Left forelimb (tissue), 1 donor: ENCODE data around the gene DYRK2.

Source experiments
- DNase-seq: peaks from one replicate; pipeline ENCODE4 v3.0.0-alpha.2; 2018; ENCODE audit warnings: low spot score

Gene DYRK2

DNA sequence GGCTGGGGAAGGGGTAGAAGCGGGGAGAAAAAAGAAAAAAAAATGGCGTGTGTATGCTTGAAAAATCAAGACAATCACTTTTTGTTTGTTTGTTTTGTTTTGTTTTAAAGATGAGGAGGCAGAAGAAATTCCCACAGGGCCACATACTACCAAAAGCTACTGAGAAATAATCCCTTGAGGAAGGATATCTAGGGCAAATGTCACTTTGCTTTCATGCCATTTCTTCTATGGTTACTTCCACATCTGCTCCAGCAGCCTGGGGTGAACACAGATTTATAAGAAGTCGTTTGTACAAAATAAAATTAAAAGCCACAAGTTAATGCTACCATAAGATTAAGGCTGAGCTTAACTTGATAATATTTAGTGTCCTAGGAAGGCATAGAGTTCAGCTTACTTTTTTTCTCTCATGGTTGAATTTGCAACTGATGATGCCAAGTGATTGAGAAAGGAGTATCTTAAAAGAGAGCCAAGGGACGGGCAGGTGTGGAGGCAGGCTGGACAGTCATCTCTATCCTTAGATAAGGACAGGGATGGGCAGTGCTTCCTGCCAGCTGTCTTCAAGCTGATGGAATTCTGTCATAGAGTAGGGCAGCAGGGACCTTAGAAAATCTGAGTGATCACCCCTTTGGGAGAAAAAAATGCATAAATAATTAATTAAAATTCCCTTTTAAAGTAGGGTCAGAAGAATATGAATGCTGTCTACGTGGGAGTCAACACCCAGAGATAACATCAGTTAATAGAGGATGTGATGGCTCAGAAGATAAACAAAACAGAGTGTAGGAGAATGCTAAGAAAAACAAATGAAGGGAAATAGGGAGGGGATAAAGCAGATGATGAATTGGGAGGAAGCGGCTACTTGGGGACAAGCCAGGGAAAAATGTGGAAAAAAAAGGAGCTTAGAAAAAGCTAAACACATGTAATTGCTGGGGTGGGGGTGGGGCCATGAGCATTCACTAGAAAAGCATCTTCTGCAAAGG is 57.1 kb downstream of the DYRK2 start:
- no peak for DNase-seq

DNA sequence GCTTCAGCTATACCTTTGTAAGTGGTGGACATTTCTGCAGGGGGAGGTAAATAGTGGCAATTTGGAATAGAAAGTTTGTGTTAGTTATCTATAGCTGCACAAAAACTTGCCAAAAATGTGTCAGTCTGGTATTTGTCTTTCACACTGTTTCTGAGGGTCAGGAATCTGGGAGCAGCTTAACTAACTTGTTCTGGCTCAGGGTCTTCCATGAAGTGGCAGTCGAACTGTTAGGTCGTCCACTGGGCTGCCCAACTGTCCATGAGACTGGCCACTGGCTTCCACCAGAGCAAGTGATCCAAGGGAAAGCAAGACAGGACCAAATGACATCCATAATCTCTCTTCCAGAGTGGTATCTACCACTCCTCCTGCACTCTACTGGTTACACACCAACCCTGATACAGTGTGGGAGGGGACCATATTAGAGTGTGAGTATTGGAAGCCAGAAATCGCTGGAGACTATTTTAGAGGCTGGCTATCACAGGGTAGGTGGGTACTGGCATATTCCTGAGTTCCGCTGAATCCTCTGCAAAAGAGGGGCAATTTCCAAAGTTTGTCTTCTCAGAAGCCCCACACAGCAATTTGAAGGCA is 60.9 kb downstream of the DYRK2 start:
- no peak for DNase-seq

DNA sequence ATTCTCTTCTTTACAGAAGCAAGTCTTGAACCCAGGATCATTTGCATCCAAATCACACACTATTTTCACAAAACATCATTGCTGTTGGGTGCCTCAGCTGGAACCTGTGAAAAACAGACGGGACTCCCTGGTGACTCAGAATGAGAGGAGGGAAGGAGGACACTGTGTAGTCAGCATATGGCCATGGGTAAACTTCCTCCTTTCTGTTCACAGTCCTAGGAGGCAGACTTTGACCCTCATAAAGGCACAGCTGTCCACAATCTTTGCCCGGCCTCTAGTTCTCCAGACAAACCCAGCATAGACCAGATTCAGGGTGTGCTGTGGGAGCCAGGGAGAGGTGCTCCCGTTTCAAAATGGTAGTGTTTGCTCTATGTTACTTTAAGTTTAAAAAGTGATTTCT is 62.0 kb downstream of the DYRK2 start:
- DNase-seq: no peak

DNA sequence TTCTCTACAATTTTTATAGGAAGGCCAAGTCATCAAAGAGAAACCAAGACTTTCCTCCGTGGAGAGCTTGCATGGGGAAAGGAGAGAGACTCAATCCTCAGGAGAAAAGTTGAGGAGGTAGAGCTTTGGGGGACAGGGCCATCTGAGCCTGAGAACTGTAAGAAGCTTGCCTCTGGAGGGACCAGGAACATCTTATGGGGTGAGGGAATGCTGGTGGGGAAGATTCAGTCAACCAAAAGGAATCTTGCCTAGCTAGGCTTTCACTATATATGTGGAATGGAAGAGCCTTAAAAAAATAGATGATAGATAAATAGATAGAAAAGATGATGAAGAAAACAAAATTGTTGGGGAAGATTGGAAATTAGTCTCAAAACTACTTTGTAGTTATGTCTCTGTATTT is 63.5 kb downstream of the DYRK2 start:
- no peak for DNase-seq

DNA sequence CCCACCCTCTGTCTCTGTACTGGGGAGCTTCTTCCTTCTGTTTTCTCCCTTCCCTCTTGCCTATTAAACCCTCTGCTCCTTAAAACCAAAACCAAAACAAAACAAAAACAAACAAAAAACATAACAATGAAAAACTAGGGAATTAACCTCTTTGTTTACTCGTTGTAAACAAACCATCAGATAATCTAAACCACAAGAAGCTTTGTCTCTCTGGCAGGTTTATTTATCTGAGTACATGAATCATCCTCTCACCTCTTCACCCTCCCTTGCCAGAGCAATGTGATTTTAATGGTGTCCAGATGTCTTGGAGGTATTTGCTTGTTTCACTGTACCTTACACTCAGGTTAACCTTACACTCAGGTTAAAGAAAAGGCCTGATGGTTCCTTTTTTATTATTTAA is 66.1 kb downstream of the DYRK2 start:
- no peak for DNase-seq
